NCI-H345 treated with DMSO at 0.1 percent for 48 hours (cell line): ENCODE data around the gene ITGB5.

ENCODE experiments used
- DNase-seq: peaks from one replicate; lab custom pipeline; 2025; ENCODE audit not compliant: unreplicated experiment; lab: John Stamatoyannopoulos, UW

ITGB5 gene

DNA sequence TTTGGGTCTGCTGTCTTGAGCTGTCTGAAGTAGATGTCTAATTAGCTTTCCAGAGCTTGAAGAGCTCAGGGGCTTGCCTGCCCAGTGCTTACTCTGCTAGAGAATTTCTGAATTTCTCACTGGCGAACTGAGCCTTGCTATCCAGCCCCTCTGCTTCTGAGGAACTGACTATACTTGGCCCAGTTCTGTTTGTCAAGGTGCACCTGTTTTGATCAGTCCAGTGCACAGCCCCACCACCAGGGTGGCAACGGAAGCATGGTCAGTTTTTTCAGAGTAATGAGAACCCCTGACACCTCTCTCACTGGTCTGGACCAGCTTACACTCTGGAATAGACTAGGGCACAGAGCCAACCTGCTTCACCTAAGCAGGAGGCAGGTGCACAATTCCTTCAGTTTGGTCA is 25.2 kb downstream of the ITGB5 start:
- DNase-seq: no peak

DNA sequence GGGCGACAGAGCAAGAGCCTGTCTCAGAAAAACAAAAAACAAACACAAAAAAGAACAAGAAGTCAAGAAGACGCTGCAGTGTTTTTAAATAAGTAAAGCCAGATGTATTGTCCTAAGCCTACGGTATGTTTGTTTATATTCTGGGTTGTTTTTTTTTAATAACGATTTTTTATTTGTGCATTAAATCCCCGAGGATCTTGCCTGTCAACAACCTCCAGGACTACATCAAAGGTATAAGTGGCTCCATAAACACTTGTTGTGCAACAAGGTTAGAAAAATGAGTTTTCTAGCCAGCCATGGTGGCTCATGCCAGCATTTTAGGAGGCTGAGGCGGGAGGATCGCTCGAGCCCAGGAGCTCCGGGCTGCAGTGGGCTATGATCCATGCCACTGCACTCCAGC is 26.1 kb downstream of the ITGB5 start:
- no peak for DNase-seq

DNA sequence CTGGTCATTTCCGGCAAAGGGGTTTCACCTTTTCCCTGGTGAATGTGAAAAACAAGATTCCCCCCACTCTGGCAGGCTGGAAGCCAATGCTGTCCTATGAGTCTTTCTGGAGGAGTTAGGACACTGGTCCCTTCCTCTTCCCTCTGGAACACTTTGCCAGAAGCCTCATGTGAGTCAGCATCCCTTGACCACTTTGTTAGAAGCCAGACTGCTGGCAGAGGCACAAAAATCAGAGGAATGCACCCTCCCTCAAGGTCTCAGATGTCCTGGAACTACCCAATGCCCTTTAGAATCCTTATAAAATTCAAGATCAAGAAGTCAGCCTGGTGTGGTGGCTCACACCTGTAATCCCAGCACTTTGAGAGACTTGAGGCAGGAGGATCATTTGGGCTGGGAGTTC is 26.6 kb downstream of the ITGB5 start:
- DNase-seq: no peak

DNA sequence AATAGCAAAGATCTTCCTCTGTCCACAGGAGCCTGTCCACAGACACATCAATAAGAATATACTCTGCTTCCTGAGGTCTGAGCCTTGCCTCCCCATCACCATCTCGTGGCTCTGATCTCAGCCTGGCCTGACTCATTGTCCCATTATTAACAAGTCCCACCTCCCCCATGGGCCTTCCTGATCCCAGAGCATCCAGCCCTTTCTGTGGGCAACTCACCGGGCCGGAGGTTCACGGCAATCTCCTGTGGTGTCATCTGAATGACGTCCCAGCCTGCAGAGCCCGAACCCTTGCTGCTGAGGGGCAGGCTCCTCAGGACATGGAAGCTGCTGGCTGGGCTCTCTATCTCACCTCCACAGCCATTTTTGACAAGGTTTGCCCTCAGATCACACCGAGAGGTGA is 28.1 kb downstream of the ITGB5 start:
- no peak for DNase-seq

DNA sequence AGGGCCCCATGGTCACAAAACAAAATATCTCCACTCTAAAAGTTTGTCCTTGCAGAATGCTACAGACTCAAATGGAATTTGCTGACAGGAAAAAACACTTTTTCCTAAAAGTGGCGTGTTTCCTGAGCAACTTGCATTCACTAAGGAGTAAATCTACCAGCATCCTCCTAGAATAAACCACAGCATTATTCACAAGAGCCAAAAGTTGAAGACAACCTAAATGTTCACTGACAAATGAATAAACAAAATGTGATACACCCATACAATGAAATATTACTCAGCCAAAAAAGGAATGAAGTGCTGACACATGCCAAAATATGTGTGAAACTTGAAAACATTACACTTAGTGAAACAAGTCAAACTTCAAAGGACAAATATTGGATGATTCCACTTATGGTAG is 28.9 kb downstream of the ITGB5 start:
- no peak for DNase-seq

DNA sequence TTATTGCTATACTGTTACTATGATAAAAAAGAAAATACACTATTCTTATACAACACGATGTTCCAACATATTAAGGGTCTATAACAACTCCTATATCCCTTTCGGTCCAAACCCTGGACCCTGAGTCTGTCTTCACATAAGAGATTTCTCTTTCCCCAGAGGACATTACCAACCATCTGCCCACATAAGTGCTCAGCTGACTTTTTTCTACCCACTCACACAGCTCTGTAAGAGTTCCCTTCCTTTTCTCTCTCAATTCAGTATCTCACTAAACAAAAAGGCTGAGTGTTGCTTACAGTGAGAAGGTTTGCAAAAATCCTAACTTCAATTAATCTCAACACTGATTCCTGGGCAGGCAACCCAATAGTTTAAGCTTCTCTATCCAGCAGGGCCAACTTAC is 30.5 kb downstream of the ITGB5 start:
- no peak for DNase-seq

DNA sequence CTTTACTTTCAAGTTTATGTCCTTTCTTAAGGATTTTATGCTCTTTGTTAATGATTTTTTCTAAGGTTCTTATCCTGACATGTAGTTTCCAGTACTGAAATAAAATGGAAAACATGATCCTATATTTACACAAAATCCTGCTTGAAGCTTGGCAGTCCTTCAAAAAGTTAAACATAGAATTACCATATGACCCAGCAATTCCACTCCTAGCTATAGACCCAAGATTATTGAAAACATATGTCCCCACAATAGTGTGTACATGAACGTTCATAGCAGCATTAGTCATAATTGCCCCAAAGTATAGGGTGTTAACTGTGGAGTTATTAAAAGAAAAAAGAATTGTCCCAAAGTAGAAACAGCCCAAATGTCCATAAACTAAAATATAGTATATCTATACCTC is 33.2 kb downstream of the ITGB5 start:
- DNase-seq: no peak

DNA sequence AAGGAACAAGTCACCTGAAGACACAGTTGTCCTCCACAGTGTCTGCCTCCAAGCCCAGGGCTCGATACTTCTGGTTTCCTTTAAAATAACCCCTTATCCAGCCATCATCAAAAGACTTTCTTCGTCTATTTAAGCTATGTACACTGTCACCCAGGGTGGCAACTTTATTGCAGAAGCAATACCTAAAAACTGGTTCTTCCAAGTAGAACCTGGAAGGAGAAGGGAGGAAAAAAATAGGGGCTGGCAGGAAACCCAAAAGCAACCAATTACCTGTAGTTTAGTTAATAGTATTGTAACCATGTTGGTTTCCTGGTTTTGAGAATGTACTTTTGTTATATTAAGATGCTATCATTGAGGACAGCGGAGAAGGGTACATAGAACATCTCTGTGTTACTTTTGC is 33.7 kb downstream of the ITGB5 start:
- no peak for DNase-seq

DNA sequence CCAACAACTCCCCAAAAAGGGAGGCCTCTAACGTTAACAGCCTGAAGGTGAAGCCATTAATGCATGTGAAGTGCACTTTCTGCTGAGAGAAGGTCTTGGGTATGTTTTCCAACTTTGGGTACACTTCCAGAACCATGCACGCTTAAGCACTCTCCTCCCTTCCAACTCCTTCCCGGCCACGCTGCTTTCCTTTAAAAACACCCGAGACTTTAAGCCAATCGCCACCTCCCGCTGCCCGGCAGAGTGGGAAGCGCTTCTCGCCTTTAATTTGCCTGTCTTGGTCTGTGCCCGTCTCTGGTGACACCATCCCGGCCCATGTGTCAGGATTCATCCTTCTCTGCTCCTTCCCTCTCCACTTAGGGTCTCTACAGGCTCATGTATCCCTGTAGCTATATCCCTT is 35.3 kb downstream of the ITGB5 start:
- no peak for DNase-seq

DNA sequence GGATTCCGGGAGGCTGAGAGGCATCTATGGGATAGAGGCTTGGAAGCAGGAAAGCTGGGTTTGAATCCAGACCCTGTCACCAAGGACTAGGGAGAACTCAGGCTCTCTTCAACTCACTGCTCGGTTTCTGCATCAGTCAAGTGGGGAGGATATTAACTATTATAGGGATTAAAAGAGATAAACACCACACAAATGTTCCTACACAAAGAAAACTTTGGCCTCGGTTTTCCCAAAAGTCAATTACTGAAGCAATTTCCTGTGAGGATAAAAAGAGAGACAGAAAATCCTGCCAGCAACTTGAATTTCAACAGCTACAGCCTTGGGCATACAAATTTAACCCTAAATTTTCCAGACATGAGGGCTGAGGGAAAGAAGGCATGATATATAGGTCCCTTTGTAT is 36.0 kb downstream of the ITGB5 start:
- DNase-seq: no peak

DNA sequence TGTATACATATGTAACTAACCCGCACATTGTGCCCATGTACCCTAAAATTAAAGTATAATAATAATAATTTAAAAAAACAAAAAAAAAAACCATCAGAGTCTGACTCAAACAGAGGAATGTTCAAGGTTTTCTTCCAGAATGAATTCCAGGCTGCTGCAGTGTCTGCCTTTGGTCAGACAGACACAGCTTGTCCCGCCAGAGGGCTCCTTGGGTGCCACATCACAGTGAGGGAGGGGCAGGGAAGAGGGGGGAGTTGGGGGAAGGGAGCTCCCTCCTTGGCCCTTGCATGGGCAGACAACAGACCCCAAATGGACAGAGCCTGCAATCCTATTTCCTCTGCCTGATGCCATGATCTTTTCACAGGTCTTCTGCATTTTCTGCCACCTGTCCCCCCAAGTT is 36.5 kb downstream of the ITGB5 start:
- DNase-seq: no peak

DNA sequence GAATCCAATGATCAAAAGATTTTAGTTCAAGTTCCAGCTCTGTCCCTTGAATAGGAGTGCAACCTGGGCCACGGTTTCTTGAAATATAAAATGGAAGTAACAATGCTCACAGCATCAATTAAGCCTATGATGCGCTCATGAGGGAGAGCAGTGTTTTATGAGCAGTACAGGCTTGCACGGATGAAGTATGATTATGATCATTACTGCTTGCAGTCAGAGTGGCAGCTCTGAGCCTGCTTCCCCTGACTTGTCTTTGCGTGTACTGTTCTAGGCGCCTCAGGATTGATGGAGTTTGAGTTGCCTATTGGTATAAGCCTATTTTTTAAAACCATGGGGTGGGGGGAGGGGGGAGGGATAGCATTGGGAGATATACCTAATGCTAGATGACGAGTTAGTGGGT is 37.0 kb downstream of the ITGB5 start:
- no peak for DNase-seq

DNA sequence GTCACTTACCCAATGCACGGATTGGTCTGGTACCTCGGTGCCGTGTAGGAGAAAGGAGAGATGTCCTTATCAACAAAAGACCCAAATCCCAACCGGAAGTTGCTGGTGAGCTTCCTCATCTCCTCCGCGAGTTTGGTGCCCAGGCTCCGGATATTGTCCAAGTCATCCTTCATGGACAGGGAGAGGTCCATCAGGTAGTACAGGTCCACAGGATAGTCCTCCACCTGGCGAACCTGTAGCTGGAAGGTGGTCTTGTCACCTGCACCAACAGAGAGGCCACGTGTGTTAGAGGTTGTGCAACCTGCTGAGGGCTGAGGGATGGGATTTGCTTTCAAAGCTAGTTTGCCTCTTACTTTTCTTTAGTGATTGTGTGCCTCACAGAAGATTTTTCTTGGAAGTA is 38.9 kb downstream of the ITGB5 start:
- no peak for DNase-seq

DNA sequence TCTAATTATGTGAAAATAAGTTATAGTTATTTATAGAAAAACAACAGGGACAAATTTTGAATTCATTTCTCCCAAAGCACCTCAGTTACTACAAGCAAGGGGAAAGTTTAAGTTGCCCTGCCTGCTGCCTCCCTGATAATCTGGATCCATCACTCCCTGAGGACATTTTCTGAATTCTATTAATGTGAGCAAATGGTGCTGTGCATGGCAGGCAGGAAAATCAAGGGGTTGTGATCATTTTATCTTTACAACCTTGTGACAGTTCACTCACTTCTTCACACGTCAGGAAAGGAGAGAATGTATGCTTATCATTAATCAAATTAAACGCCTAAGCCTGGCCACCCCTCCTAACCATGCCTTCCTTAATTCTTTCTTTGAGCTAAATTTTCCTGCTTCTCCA is 39.3 kb downstream of the ITGB5 start:
- DNase-seq: no peak

DNA sequence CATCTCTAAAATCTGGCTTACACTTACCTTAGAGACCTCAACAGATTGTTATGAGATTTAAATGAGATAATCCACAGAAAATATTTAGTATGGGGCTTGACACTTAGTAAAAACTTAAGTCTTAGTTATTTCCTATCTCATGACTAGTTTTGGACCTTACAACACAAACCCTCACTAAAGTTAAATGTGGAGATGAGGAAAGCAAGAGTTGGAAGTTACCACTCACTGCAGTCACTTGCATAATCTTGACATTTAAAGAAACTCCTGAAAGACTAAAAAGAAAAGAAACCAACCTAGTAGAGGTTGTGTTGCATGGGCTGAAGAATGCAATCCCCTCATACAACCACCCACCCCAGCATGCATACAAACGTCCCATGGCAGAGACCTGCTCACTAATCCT is 40.1 kb downstream of the ITGB5 start:
- DNase-seq: no peak

DNA sequence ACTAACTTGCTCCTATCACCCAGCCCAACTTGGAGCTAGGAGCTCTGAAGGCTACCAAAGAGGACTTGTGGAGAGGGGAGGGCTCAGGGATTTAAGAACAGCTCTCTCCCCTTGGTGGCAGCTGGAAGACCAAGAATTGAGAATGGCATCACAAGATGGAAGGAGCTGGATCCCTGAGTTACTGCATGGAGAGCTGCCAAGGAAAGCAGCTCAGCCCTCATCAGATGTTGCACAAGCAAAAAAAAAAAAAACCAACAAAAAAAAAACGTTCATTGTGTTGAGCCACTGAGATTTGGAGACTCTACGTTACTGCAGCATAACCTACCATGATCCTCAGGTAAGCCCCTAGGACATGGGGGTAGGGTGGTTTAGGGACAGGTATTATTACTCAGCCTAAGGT is 41.0 kb downstream of the ITGB5 start:
- no peak for DNase-seq

DNA sequence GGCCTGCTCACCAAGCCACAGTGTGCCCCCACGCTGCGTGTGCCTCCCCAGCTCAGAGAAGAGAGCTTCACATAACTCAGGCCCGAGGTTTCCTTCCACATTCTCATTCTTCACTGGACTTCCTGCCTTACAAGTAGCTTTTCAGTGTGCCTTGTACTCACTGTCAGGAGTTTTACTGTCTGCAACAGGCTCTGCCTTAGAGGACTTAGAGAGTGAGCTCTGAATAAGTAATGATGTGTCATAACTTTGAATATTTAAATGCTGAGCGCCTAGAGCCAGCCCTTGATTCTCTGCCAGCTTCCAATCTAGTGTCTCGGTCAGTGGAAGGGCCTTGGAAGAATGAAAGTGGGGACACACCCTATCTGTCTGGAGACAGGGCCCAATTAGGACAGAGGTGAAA is 41.8 kb downstream of the ITGB5 start:
- no peak for DNase-seq

DNA sequence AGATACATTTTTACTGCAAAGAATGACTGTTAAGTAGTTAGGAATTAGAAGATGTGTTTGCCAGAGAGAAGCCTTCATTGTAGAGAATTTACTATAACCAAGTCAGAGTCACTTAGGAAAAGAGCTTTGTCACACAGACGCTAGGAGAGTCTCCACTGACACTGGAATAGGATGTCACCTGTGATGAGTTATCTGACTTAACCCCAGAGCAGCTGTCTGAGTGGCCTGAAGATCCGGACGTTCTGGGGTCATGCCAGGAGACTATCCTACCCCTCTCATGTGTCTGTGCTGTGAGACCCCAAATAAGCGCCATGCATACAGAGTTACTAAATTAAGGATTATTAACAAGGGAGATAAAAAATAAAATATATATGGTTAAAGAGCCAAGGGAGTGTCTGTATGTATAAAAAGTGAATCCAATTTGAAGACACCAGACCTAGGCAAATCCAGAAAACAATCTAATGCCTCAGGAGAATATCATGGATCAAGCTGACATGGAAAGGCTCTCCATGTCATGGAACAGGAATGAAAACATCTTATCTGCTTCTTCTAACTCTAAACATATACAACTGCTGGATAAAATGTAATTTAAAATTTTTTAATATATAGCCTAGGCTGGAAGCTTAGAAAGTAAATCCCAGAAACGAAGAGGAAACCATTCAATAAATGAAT is 43.5 kb downstream of the ITGB5 start:
- DNase-seq: no peak

DNA sequence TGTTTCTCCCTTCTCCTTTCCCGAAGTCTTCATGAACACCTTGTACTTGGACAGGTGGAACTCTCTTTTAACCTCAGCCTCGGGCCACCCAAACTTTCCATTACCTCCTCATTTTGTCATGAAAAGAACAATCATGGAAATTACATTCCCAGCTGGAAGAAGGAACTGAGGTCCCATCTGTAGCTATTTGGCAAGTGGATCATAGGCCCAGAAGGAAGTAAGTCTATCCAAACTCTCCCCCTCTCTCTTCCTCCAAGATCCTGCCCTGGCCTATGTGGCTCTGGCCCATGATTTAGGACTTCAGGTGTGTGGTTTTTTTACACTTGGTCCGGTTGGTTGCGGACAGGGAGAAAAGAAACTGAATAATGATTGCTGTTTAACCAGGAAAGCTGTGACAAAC is 44.1 kb downstream of the ITGB5 start:
- DNase-seq: no peak

DNA sequence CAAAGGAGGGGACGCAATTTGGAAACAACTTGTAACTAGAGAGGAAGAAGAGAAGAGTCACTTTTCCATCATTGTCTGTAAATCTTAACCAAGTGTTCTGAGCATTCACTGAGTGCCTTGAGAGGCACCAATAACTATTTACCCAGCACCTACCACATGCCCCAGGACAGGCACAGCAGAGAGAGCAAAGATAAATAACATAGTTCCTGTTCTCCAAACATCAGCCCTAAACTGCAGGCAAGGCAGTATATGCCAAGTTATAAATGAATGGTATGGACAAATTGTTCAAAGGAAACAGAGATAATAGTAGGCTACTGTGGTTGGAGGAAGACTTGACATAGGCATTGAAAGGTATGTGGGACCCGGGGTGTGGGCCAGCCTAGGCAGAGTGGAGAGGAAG is 45.6 kb downstream of the ITGB5 start:
- no peak for DNase-seq

DNA sequence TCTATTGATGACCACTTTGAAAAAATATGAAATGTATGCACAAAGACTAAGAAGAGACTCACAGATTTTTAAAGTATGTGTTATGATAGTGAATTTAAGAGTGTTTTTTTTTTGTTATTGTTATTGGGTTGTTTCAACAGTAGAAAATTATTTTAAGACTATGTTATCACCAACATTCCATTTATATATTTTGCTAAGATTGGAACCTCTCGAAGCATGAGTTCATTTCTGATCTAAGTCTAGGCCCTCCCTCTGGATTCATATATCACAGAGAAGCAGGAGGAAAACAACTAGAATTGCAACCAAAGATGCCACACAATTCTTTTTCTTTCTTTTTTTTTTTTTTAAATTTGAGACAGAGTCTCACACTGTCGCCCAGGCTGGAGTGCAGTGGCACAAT is 46.8 kb downstream of the ITGB5 start:
- DNase-seq: no peak

DNA sequence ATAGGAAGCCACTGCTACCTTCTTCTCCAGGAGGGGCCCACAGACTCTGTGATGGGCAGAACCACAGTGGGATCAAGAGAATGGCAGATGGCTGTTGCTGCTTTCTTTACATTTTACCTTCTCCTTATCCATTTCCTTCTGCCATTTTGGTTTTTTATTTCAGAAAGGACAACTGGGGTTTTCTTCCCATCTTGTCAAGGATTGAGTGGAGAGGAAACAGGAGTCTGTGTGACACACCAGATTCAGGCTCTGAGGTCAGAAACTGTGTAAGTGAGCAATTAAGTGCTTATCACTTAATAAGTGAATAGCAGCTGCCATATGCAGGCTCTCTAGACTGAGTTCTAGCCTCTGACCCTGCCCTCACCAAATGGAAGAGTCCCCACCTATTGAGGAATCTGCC is 47.3 kb downstream of the ITGB5 start:
- no peak for DNase-seq

DNA sequence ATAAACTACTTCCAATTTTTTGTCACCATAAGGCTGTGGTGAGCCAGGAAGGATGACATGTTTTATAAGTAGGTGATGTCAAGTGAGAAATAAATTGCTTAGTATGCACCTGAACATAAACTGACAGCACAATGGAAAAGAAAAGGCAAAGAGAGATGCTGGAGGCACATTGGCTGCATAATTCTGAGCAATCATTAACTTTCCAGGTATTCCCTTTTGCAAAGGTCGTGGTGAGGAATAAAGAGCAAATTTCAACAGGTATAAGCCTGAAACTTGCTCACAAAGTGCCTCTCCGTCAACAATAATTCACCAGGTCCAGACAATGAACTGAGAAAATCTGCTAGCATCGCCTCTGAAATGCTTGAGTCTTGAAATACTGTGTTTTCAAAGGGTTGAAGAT is 48.2 kb downstream of the ITGB5 start:
- DNase-seq: no peak

DNA sequence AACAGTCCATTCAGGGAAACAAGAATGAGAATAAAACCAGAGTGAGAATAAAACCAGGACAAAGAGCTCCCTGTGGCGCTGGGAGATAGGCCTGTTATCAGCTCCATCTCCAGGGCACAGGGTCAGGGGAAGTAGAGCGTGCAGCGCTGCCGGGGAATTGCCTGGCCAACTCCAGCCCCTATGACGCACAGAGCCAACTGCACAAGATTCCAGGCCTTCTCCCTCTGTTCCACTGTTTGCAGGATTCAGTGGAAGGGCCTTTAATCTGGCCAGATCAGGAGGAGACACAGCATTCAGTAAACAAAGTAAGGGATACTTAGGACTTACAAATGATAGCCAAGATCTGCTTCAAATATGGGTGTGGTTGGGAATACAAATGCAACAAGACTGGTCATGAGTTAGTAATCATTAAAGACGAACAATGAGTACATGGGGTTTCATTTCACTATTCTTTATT is 49.4 kb downstream of the ITGB5 start:
- DNase-seq: no peak
